Peyer's patch (tissue), 4 donors: ENCODE measurements around the gene OSBPL7. TPM values are rescaled to one million over a fixed set of nuclear protein-coding genes. Genes with fewer than 3 reads are reported as not detected.

Source experiments
- DNase-seq, 3 donors: peaks; one replicate each; pipeline ENCODE4 v3.0.0-alpha.2; 2017 to 2019
- H3K27ac ChIP-seq, 4 donors: fragments of 200-600 bp; sonication (generic); one replicate each; pipeline ENCODE4 v1.5.1; 2016 to 2019
- H3K27me3 ChIP-seq, 2 donors: fragments of 200-600 bp; sonication (generic); one replicate each; pipeline ENCODE4 v1.5.1; 2019
- H3K36me3 ChIP-seq, 3 donors: fragments of 200-600 bp; sonication (generic); one replicate each; pipeline ENCODE4 v1.5.1; 2016 to 2019
- H3K4me1 ChIP-seq, 4 donors: fragments of 200-600 bp; sonication (generic); one replicate each; pipeline ENCODE4 v1.5.1; 2016 to 2019
- H3K4me3 ChIP-seq, 4 donors: fragments of 200-600 bp; sonication (generic); 1 replicate in 3 of 4; 2 replicates in 1 of 4; pipeline ENCODE4 v1.5.1; 2016 to 2019; ENCODE audit warnings: mild to moderate bottlenecking in 1 of 4
- H3K9me3 ChIP-seq, 4 donors: fragments of 200-600 bp; sonication (generic); one replicate each; pipeline ENCODE4 v1.5.1; 2016 to 2019; ENCODE audit warnings: mild to moderate bottlenecking in 1 of 4
- CTCF ChIP-seq, 6 experiments: fragments of 450-650 bp in 4 of 6; fragments of 200-600 bp in 2 of 6; sonication (generic) in 1 of 6; IDR thresholded peaks; one replicate each; pipeline ENCODE4 v1.5.1; 2017 to 2019; ENCODE audit warnings: antibody characterized with exemption in 6 of 6, mild to moderate bottlenecking in 3 of 6, moderate library complexity in 1 of 6
- POLR2A ChIP-seq, 2 donors: fragments of 450-650 bp; IDR thresholded peaks; one replicate each; pipeline ENCODE4 v1.5.1; 2017; ENCODE audit warnings: antibody characterized with exemption in 2 of 2, mild to moderate bottlenecking in 2 of 2, moderate library complexity in 2 of 2
- total RNA-seq, 4 donors: library from RNA; depleted of rRNA; stranded (reverse); fragments of >200 nt; gene quantifications; one replicate each; pipeline ENCODE4 v1.1.0, GENCODE V29; 2016

OSBPL7 gene
- 100 to 1,000 TPM in 1 of 4 donors, 10 to 100 TPM in 3; 31.4 to 104 (median 70.9) TPM for total RNA-seq

- no peaks in the 10 kb centered on the region for H3K27me3 ChIP-seq
- TF ChIP-seq POLR2A (IDR thresholded peaks at IDR 0.05) = peak; percentile 72 to 89
- TF ChIP-seq CTCF (IDR thresholded peaks at IDR 0.05) = peak in 1 of 6 experiments; percentile 16
- peaks cover 0 to 56% (median 0%) of the 10 kb centered on the region in 3 donors for H3K36me3 ChIP-seq
- H3K4me1 ChIP-seq = peaks cover 0 to 22% (median 13%) of the 10 kb centered on the region in 4 donors
- peak within 1 kb of the TSS; percentile 49 to 73 (median 66) for H3K4me3 ChIP-seq
- H3K27ac ChIP-seq = peak within 1 kb of the TSS; percentile 62 to 91 (median 82)
- H3K9me3 ChIP-seq = no peaks in the 10 kb centered on the region
- DNase-seq = peak; percentile 72 to 90 (median 88)
Observed at GRCh38 chr17:47821424-47822391, at the start of gene OSBPL7. Gene OSBPL7, minus strand, starts transcription at chr17:47821794. Its CDS starts 1,516 bp downstream, at chr17:47820278.

DNA sequence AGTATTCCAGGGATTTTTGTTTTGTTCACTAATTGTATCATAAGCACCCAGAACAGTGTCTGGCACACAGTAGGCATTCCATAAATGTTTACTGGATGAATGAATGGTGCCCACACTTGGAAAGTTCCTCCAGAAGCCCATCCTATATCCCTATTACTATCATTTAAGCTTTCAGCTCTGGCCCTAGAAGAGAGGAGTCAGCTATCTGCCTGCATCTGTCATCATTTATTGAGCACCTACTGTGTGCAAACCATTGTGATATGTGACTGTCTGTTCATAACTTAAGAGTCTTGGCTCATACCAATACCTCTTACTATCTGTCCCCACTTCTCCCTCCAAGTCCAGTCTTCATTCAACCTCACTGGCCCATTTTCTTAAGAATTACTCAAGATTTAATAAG, 49.5 kb upstream of the OSBPL7 start:
- Histone ChIP-seq H3K4me3 (no peak overlapping the region), H3K27ac (no peak overlapping the region), H3K27me3 (no peaks in the 10 kb centered on the region), H3K9me3 (no peaks in the 10 kb centered on the region), H3K4me1 (peaks cover 0 to 7% (median 3%) of the 10 kb centered on the region in 4 donors), H3K36me3 (no peaks in the 10 kb centered on the region)
- TF ChIP-seq CTCF (IDR thresholded peaks at IDR 0.05) (no peak), POLR2A (IDR thresholded peaks at IDR 0.05) (no peak)
- no peak for DNase-seq

DNA sequence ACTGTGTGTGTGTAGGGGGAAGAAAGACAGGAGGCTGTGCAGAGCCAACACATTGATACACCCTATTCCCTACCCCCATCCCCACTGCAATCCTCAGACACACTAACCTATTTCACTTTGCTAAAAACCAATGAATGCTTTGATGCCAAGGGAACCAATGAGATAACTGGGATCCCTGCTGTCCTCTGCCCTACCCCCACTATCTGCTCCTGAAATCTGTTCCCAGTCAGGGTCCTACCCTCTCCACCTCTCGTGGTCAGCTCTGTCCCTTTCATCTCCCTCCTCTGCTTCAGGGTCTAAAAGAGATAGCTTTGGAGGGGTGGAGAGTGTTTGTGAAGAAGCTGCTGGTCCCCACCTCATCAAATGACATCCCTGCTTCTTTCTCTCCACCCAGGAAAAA, 48.5 kb upstream of the OSBPL7 start:
- no peaks in the 10 kb centered on the region for H3K36me3 ChIP-seq
- DNase-seq = no peak
- H3K27me3 ChIP-seq = no peaks in the 10 kb centered on the region
- H3K9me3 ChIP-seq = no peaks in the 10 kb centered on the region
- H3K4me1 ChIP-seq = peaks cover 0 to 7% (median 3%) of the 10 kb centered on the region in 4 donors
- no peak for TF ChIP-seq POLR2A (IDR thresholded peaks at IDR 0.05)
- TF ChIP-seq CTCF (IDR thresholded peaks at IDR 0.05) = no peak
- H3K4me3 ChIP-seq = no peak overlapping the region
- H3K27ac ChIP-seq = no peak overlapping the region

DNA sequence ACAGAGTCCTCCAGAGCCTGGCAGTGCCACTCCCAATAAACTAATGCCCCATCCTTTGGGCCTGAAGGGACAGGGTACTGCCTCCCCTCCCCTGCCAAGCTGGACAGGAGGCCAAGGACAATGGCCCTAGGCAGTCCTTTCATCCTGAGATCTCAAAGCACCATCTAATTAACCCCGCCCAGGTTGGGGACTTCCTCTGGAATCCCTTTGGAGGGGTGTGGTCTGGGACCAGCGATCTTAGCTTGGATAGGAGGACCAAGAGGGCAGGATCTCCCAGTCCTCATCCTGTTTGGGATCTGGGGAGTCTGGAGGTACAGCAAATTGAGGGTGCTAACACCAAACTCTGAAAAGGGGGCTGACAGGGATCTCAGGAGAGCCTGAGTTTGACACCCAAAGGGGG, 47.5 kb upstream of the OSBPL7 start:
- no peak overlapping the region for H3K4me3 ChIP-seq
- no peak for TF ChIP-seq CTCF (IDR thresholded peaks at IDR 0.05)
- no peak for TF ChIP-seq POLR2A (IDR thresholded peaks at IDR 0.05)
- peaks cover 0 to 10% (median 6%) of the 10 kb centered on the region in 4 donors for H3K4me1 ChIP-seq
- no peak for DNase-seq
- no peaks in the 10 kb centered on the region for H3K9me3 ChIP-seq
- no peaks in the 10 kb centered on the region for H3K36me3 ChIP-seq
- no peak overlapping the region for H3K27ac ChIP-seq
- no peaks in the 10 kb centered on the region for H3K27me3 ChIP-seq

DNA sequence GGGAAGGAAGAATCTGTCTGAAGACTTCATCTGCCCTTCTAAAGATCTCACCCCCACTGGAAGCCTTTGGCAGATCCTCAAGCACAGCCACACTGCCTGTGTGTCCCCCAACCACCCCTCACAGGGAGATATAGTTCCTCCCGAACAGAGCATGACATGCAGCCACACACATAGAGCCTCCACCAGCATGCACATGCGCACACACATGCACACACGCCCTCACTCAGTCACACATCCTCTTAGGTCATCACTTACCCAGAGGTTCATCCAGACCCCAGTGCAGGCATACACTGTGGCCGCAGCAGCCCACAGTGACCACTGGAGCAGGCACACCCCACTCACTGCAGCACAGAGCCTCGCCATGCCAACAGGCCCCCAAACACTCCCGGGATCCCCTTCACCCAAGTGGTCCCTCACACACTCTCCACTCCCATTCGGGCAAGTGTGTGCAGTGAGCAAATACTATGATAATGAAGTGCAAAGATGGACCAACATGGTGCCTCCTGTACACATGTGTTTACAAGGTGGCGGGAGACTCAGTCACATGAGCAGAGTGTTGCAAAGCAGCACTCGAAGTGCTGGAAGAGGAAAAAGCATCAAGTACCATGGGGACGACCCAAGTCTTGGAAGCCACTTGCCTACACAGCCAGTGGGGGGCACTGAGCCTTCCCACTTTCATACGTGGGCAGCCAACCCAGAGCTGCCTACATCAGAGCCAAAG, 46.4 kb upstream of the OSBPL7 start:
- DNase-seq = no peak
- no peaks in the 10 kb centered on the region for H3K9me3 ChIP-seq
- TF ChIP-seq POLR2A (IDR thresholded peaks at IDR 0.05) (no peak), CTCF (IDR thresholded peaks at IDR 0.05) (no peak)
- no peaks in the 10 kb centered on the region for H3K36me3 ChIP-seq
- H3K27ac ChIP-seq = no peak overlapping the region
- H3K4me3 ChIP-seq = no peak overlapping the region
- peaks cover 0 to 11% (median 6%) of the 10 kb centered on the region in 4 donors for H3K4me1 ChIP-seq
- H3K27me3 ChIP-seq = no peaks in the 10 kb centered on the region
